Endothelial cell of umbilical vein (primary cell): ENCODE results near the gene ADSS1. TPM values are rescaled to one million over a fixed set of nuclear protein-coding genes. Genes with fewer than 3 reads are reported as not detected.

Source experiments
- BruUV-seq: library from RNA; stranded (reverse); fragments of 400-500 nt; replicated peaks from 2 replicates; lab custom pipeline; 2021; lab: Mats Ljungman, UMichigan
- CTCF ChIA-PET: fragments of 300-600, 350-600 bp; sonication (Branson Sonifier 250); formaldehyde crosslinking; loops from one replicate; lab custom pipeline; 2021; ENCODE audit warnings: antibody characterized with exemption, inconsistent platforms; lab: Charles Lee
- POLR2A ChIA-PET: fragments of 300-600, 350-600 bp; sonication (Branson Sonifier 250); formaldehyde crosslinking; loops from one replicate; lab custom pipeline; 2021; ENCODE audit warnings: antibody characterized with exemption, inconsistent platforms; lab: Charles Lee
- DNase-seq: peaks from one replicate; pipeline ENCODE4 v3.0.0-alpha.2; 2011; ENCODE audit warnings: low read depth, low spot score
- FAIRE-seq: peaks from 2 replicates; lab custom pipeline; 2011; peaks lifted over from hg19 to GRCh38; lab: Jason Lieb, UNC
- H2AFZ ChIP-seq: 2 replicates; pipeline ENCODE4 v1.6.0; 2012; ENCODE audit warnings: low read depth, low read length, control low read depth, inconsistent platforms
- H3K27ac ChIP-seq: 2 replicates; pipeline ENCODE4 v1.5.1; 2011; ENCODE audit warnings: low read depth, mild to moderate bottlenecking, control low read depth, low read length, moderate library complexity; ENCODE audit not compliant: insufficient read depth
- H3K27me3 ChIP-seq, 2 experiments: 2 replicates each; pipeline versions ENCODE4 v1.6.0 to v1.6.1; 2011; ENCODE audit warnings: low read length in 2 of 2, mixed read lengths in 1 of 2; ENCODE audit not compliant: control insufficient read depth in 2 of 2, insufficient read depth in 2 of 2
- H3K36me3 ChIP-seq, 2 experiments: 2 replicates in 1 of 2; 3 replicates in 1 of 2; pipeline ENCODE4 v1.5.1; 2011; ENCODE audit warnings: low read length in 2 of 2, mild to moderate bottlenecking in 1 of 2, moderate library complexity in 1 of 2; ENCODE audit not compliant: control insufficient read depth in 2 of 2, insufficient read depth in 2 of 2; ENCODE audit errors: extremely low read depth in 1 of 2
- H3K4me1 ChIP-seq: 3 replicates; pipeline ENCODE4 v1.5.1; 2011; ENCODE audit warnings: mild to moderate bottlenecking, low read length; ENCODE audit not compliant: control insufficient read depth, insufficient read depth; ENCODE audit errors: extremely low read depth
- H3K4me2 ChIP-seq: 2 replicates; pipeline ENCODE4 v1.6.1; 2011; ENCODE audit warnings: low read length, control low read depth, mixed read lengths; ENCODE audit not compliant: insufficient read depth
- H3K4me3 ChIP-seq, 3 experiments: fragments of 200-600 bp in 1 of 3; sonication (generic), shearing (Covaris generic) in 1 of 3; replicated peaks in 1 of 3; 2 replicates each; pipeline ENCODE4 v1.5.1; 2011 to 2016; ENCODE audit warnings: control low read depth in 3 of 3, low read length in 3 of 3, mild to moderate bottlenecking in 2 of 3, inconsistent platforms in 1 of 3, low read depth in 1 of 3, moderate library complexity in 1 of 3; ENCODE audit not compliant: insufficient read depth in 1 of 3
- H3K79me2 ChIP-seq: 2 replicates; pipeline ENCODE4 v1.6.0; 2012; ENCODE audit warnings: low read length, inconsistent platforms; ENCODE audit not compliant: control insufficient read depth, insufficient read depth
- H3K9ac ChIP-seq: replicated peaks from 2 replicates; pipeline ENCODE3; 2011; ENCODE audit warnings: low read length, control low read depth; ENCODE audit not compliant: insufficient read depth; ENCODE audit errors: extremely low read depth
- H3K9me1 ChIP-seq: replicated peaks from 3 replicates; pipeline ENCODE4 v1.6.0; 2011; ENCODE audit warnings: mild to moderate bottlenecking, low read length; ENCODE audit not compliant: control insufficient read depth, insufficient read depth; ENCODE audit errors: extremely low read depth
- H3K9me3 ChIP-seq: replicated peaks from 2 replicates; pipeline ENCODE4 v1.5.1; 2012; ENCODE audit warnings: low read length, inconsistent platforms; ENCODE audit not compliant: control insufficient read depth, insufficient read depth
- H4K20me1 ChIP-seq: replicated peaks from 2 replicates; pipeline ENCODE3; 2011; ENCODE audit warnings: mild to moderate bottlenecking, low read length; ENCODE audit not compliant: control insufficient read depth, insufficient read depth; ENCODE audit errors: extremely low read depth
- CTCF ChIP-seq, 2 donors: IDR thresholded peaks; 1 replicate in 1 of 2; 2 replicates in 1 of 2; pipeline ENCODE4 v1.5.1; 2011; ENCODE audit warnings: low read length in 2 of 2, mild to moderate bottlenecking in 2 of 2, moderate library complexity in 2 of 2, control low read depth in 1 of 2, inconsistent platforms in 1 of 2, low read depth in 1 of 2; ENCODE audit not compliant: insufficient read depth in 1 of 2; ENCODE audit errors: extremely low read depth in 1 of 2
- EZH2 ChIP-seq: IDR thresholded peaks from 2 replicates; pipeline ENCODE4 v1.6.1; 2012; ENCODE audit warnings: borderline replicate concordance, low read depth, mild to moderate bottlenecking, moderate library complexity, low read length, inconsistent platforms; ENCODE audit not compliant: severe bottlenecking
- JUN ChIP-seq: IDR thresholded peaks from 2 replicates; pipeline ENCODE4 v1.6.1; 2011; ENCODE audit warnings: borderline replicate concordance, low read depth; ENCODE audit not compliant: insufficient read length, insufficient read depth
- POLR2A ChIP-seq: IDR thresholded peaks from 2 replicates; pipeline ENCODE4 v1.6.1; 2012; ENCODE audit warnings: low read depth, mild to moderate bottlenecking, control low read depth, low read length
- POLR2AphosphoS5 ChIP-seq: IDR thresholded peaks from 2 replicates; pipeline ENCODE4 v1.6.1; 2012; ENCODE audit warnings: low read depth, mild to moderate bottlenecking, control low read depth, low read length, moderate library complexity; ENCODE audit not compliant: insufficient read depth
- dilution Hi-C: fragments of 300-500 bp; cut with MboI; formaldehyde crosslinking; loops from one replicate; pipeline ENCODE4 v1.15.0; 2019; ENCODE audit warnings: low sequenced_read_pairs; ENCODE audit not compliant: extremely low pct_ligation_motif_present
- intact Hi-C: fragments of 100-400 bp; cut with micrococcal nuclease; formaldehyde crosslinking; loops from one replicate; pipeline ENCODE4 v1.10.0; 2022
- polyA plus RNA-seq, 4 experiments: library from polyadenylated mRNA; depleted of rRNA in 3 of 4; stranded (reverse) in 3 of 4; unstranded in 1 of 4; fragments of >200 nt; gene quantifications; 2 replicates each; pipeline versions ENCODE4 v1.2.1 to v1.2.3, GENCODE V29; 2011 to 2012; ENCODE audit warnings: missing spikeins in 1 of 4
- total RNA-seq: library from RNA; stranded (reverse); gene quantifications from 2 replicates; pipeline ENCODE4 v1.2.3, GENCODE V29; 2021

The ADSS1 gene
- total and polyA plus RNA-seq, 2 donors (not counting 3 experiments of a cell fraction or from before 2014, with no cell fraction given): 1.9 TPM

- dilution Hi-C loops (no loop called here), intact Hi-C loops (loop anchor here (5.0 kb wide), 1 partner anchor 813 kb away; the partner anchor contains the start of gene TEDC1)
- FAIRE-seq (no peak), DNase-seq (no peak)
- BruUV-seq: no TSS peak
- H3K4me2 ChIP-seq: no peak overlapping the region
- H4K20me1 ChIP-seq: no peaks in the 10 kb centered on the region
- H3K9me1 ChIP-seq: no peaks in the 10 kb centered on the region
- H3K36me3 ChIP-seq: no peaks in the 10 kb centered on the region
- H3K9ac ChIP-seq: no peak overlapping the region
- no peak for TF ChIP-seq JUN
- no peak for TF ChIP-seq POLR2A
- no peak for TF ChIP-seq EZH2
- TF ChIP-seq CTCF (IDR thresholded peaks at IDR 0.05; ENCODE audit: extremely low read depth in 1 of 2, insufficient read depth in 1 of 2, low read depth in 1 of 2, low read length in 2 of 2): no peak
- no peak for TF ChIP-seq POLR2AphosphoS5
- no peaks in the 10 kb centered on the region for H3K9me3 ChIP-seq
- no peak overlapping the region for H3K4me3 ChIP-seq
- CTCF ChIA-PET: interaction anchor here (1.3 to 3.7 kb wide), 4 partner anchors 11 to 28 kb away, joined by 3 to 20 read pairs (median 8); partner anchors contain the start of gene INF2
- H3K4me1 ChIP-seq: peaks cover 40% of the 10 kb centered on the region
- no peak overlapping the region for H2AFZ ChIP-seq
- H3K27ac ChIP-seq: no peak overlapping the region
- POLR2A ChIA-PET: no interaction called here
- no peaks in the 10 kb centered on the region for H3K27me3 ChIP-seq
- H3K79me2 ChIP-seq: no peaks in the 10 kb centered on the region
These were observed 44.9 kb upstream of the ADSS1 start for GRCh38 chr14:104678901-104679705.
